ENCODE results near the gene COL13A1.

The COL13A1 gene

DNA sequence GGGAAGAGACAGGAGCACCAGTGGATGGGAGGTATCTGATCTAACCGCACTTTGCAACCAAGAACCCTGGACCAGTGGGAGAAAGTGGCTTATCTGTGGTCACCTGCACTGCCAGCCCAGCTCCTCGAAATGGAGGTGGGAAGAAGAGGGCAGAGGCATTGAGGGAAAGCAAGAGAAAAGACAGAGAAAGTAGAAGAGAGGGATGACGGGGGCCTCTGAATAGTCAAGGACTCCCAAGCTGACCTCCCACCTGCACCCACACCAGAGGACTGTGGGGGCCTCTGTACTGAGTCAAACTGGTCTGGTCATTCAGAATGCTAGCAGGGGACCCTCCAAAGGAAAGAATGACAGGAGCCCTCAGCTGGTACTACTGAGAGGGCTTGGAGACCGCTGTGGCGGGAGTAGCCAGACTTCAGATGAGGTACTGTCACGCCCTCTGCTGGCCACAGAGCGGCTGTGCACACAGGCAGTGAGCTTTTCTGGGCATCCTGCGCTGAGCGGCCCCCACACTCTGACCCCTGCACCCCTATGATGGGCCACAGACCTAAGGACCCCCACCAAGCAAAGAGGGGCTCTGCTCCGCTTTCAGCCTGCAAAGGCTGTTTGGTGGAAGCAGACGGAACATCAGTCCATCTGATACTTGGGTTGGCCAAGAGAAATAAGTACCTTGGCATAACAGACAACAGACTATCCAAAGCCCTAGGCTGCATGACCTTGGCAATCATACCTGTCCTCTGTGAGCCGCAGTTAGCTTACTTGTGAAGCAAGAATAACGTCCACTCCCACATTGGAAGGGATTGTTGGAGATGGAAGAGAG is 112.9 kb downstream of the COL13A1 start:
- peak; percentile 65 for DNase-seq

DNA sequence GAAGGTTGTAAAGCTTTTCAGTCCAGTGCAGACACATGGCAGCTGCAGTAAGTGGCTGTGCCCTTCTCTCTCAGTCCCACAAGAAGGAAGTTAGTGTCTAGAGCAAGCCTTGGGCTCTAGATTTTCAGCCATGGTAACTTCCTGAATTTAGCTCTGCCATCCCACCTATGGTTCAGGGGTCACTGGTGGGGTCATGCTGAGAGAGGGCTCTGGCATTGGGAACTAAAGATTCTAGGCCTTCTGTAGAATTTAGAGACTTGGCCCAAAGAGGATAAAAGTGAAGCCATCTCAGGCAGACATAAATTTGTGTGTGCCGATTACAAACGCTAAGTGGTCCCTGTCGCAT is 113.5 kb downstream of the COL13A1 start:
- DNase-seq, result no peak

DNA sequence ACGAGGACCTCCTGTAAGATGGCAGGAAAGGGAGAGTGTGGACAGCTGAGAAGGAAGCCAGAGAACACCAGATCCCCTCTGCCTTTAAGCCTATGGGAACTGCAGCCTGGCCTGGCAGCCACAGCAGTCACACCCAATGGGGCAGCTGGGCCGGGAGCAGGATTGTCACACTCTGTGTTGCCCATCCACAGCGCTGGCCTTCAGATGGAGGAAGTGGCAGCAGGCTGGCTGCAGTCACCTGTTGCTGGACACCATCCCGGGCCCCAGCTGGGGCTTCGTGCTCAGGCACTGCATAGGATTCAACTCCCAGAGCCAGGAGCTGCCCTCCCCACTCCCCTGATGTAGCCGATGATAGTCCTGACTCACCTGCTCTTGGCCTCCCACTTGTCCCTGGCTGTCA is 114.4 kb downstream of the COL13A1 start:
- no peak for DNase-seq

DNA sequence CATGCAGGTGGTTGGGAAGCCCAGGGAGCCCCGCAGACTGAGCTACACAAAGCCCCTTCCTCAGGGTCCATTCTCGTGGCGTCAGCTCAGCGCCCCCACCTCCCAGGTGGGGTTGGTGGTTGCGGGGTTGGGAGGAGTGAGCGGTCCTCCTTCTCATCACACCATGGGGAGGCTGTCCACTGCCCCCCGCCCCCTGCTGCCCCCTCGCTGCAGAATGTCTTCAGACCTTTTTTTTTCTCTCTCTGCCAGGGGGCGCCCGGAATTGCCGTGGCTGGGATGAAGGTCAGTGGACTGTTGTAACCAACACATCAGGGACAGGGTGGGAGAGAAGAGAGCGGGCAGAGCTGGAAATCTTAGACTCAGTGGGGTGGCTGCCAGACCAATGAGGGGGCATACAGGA is 116.3 kb downstream of the COL13A1 start:
- DNase-seq, result no peak

DNA sequence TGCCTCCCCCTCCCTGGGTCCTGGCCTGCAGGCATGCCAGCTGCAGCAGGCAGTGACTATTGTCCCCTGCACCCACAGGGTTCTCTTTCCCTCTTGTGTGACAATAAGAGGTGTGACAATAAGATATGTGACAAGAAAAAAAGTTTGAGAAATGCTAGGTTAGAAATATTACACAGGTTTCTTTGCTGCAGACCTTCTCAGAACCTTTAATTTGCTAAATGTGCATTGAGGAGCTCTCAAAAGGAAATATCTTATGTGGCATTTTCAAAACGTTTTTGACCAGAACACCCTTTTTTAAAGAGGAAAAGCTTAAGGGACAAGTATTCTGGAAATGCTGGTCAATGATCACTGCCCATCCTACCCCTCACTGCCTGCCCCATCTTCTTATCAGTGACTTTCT is 117.5 kb downstream of the COL13A1 start:
- DNase-seq, result no peak

DNA sequence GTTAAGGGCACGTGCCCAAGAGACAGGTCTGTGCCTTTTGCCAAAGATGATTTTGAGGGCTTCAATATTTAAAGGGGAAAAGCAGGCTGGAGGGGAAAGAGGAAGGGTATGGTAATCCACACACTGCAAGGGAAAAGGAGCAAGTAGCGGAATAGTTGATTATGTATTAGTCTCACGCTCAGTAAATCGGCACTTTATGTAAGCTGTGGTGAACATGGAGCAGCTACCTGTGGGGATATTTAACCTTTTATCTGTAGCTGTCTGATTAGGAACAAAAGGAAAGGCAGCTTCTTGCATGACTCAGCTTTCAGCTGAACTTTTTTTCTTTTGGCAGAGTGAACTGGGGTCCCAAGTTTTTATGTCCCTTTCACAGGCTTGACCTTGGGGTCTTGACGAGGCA is 123.4 kb downstream of the COL13A1 start:
- DNase-seq, result no peak

DNA sequence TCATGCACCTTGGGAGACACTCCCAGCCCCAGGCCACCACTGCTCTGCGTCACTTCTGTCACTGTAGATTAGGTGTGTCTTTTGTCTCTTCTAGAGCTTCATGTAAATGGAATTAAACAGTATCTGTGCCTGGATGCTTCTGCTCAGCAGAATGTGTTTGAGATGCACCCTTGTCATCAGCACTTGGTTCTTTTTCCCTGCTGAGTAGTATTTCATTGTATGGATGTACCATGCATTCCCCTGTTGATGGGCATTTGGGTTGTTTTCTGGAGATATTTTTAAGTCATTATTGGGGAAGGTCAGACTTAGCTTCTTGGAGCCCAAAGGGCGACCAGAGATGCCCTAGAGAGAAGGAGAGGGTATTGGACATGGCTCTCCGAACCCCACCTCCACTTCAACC is 126.6 kb downstream of the COL13A1 start:
- DNase-seq, result no peak

DNA sequence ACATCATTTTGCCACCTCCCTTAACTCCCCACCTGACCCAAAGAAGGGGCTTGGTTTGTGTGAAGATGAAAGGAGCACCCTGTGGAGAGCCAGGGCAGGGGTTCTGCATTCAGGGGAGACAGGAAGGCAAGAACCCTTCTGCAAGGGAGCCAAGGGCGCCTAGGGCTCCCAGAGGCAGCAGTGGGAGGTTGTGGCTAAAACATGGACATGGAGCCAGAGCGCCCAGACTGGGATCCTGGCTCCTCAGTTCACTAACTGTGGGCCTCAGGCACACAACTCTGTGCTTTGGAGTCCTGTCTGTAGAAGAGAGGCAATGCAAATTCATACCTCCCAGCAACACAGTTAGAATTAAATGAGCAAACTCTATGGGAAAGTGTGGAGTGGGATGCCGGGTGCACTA is 127.9 kb downstream of the COL13A1 start:
- DNase-seq, result no peak

DNA sequence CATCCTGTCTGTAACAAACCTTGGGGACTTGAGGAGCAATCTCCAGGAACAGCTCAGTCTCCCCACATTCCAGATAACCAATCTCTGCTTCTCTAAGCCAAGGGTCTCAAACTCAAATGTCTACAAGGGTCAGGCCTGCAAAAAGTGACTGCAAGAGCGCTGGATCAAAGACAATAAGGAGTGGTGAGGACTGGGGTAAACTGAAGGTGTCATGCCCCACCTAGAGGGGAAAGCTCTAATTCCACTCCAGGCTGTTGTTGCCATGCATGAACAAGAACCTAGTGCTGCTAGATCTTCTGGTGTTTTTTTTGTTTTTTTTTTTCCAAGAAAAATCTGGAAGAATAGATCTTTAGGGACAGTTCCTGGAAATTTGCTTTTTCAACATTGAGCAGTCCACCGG is 133.1 kb downstream of the COL13A1 start:
- DNase-seq, result no peak

DNA sequence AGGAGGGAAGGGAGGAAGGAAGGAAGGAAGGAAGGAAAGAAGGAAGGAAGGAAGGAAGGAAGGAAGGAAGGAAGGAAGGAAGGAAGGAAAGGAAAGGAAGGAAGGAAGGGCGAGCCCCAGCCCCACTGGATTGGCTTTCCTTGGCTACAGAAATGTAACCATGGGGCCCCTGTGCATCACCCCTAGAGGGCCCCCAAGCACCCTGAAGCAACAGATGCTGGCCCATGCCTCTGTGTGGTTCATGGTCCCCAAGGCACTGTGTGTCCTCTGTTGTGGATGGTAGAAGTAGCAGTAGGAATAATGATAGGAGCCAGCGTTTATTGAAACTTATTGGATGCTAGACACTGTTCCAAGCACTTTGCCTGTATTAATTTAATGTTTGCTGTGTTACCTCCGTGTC is 134.4 kb downstream of the COL13A1 start:
- peak; percentile 5 for DNase-seq

DNA sequence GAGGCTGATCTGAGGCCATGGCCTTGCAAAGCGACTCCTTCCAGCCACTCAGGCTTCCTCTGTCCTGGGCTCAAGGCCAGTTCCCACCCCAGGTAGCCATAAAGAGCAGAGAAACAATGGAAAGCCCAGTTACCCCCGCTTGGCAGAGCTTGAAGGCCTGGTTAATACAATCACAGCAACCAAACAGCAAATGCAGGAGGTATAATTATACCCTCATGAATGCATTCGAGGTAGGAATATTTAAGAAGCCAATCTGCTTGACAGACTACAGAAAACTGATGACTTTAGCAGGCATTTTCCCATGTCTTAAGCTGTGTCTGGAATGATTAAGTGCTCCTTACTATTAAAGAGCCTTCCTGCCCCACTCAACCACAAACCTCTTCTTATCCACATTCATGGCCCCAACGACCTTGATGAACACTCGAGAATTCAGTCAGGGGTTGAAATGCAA is 136.9 kb downstream of the COL13A1 start:
- no peak for DNase-seq

DNA sequence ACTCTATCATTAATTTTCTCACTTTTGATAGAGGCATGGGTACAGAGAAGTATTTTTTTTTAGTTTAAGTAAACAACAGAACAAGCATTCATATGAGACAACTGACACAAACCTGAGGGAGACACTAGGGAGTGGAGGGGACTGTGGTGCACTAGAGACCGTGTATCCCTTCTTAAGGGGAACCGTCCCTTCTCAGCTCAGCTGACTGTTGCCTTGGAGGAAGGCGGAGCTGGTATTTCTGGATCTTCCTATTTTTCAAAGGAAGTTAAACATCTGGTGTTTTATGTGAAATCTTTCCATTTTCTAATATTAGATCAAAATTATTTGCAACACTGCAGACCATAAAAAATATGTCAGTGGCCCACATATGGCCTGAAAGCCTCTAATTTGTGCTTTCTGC is 137.4 kb downstream of the COL13A1 start:
- no peak for DNase-seq

DNA sequence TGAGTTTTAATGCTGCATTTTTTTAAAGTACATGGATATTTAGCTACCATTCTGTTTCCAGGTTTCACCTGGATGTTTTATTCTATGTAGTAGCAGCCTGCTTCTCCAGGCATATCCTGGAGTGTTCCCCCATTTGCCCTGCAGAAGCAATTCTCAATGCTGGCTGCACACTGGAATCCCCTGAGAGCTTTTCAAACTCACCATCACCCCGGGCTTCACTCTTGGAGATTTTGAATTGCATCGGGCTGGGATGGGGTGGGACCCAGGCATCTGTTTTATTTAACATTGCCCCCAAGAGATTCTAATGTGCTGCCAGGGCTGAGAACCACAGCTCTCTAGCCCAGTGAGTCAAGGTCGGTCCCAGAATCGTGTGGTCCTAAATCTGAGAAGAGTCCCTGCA is 137.8 kb downstream of the COL13A1 start:
- no peak for DNase-seq

DNA sequence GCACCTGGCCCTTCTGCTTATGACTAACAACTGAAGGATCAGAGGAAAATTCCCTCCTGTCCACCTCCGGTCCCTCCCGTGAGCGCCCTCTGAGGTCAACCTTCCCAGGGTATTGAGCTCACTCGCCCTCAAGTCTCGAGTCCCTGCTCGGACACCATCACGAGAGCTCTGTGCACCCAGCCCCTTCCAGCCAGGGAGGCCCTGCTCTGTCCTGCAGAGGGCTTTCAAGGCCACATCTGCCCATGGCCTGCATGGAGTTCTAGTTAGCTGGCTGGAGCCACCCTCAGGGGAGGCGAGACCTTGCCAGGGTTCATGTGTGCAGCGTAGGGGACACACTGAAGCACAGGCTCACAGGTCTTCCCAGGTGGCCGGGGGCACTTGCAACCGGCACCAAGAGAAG is 140.0 kb downstream of the COL13A1 start:
- DNase-seq, result no peak

DNA sequence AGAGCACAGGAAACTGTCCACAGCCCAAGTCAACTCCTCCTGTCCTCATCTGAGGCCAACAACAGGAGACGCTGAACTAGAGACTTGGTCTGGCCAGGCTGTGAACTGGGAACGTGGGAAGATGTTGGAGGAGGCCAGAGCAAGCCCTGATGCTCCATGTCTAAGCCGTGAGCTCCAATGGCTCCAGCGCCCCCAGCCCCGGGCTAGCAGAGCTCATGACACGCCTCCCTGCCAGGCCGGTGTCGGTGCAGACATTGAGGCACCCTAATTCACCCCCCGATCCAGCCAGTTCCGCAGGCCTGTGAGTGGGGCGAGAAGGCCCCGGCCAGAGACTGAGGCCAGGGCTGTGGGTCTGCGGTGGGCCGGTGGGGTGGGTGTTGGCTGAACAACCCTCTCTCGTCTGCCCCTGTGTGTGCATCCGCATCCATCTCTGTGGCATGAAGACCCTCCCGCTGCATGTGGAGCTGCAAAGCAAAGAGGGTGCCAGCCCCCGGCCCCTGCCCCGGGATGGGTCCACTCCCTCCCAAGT is 141.7 kb downstream of the COL13A1 start:
- no peak for DNase-seq

DNA sequence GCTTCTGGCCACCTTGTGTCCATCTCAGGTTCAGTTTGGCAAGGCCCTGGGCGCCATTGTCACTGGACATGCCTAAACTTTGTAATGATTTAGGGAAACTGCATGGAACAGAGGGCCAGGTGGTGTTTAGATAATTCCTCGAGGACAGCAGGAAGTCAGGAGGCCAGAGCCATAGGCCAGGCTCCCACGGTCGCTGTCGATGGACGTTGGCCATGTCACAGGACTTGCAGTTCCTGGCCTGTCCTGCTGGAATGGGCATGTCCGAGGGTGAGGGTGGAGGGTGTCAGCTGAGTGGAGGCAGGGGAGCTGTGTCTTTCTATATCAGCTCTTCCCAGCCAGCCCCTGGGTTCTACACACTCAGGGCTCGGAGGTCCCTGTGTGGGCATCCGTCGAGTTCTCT is 143.1 kb downstream of the COL13A1 start:
- DNase-seq, result no peak

DNA sequence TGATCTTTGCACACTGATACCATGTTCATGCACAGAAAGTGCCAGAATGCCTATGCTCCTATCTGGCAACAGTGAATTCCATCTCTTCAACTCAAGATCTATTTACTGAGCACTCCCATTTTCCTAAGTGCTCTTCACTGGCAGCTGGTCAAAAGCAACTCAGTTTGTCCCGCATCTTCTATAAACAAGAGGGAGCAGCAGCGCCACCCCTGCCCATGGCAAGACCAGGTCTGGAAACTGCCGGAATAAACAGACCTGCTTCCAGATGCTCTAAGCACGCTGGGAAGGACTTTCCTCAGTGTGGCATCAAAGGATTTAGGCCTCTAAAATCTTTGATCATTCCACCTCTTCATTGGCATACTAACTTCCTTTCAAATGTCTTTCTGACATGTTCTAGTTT is 146.6 kb downstream of the COL13A1 start:
- no peak for DNase-seq

DNA sequence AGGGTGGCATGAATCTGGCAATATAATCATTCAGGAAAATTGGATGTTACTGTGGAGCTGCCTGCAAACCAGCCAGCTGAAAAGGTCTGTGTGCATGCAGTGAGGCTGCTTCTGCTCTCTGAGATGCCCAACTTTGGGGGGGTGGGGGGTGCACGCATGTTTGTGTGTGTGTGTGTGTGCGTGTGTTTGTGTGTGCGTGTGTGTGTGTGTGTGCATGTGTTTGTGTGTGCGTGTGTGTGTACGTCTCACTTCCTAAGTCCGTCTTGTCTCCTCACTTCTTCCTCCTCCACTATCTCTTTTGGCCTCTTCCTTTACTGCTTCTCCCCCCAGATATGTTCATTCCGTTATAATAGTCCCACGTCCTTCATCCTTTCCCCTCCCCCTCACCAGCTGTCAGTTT is 148.1 kb downstream of the COL13A1 start:
- no peak for DNase-seq

DNA sequence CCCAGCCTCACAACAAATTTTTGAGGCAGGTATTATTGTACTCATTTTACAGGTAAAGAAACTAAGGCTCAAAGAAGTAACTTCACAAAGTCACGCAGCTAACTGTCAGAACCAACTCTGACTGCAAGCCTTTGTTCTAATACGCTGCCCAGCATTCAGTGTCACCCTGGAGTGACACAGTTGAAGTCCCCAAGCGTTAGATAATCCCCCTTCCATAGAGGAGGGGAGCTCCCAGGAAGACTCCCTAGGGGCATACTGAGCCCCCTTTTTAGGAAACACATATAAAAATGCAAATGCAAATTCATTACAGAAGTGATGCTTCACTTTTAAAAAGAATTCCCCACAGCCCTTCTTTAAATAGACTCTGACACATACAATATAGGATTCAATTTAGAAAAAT is 150.0 kb downstream of the COL13A1 start:
- no peak for DNase-seq

DNA sequence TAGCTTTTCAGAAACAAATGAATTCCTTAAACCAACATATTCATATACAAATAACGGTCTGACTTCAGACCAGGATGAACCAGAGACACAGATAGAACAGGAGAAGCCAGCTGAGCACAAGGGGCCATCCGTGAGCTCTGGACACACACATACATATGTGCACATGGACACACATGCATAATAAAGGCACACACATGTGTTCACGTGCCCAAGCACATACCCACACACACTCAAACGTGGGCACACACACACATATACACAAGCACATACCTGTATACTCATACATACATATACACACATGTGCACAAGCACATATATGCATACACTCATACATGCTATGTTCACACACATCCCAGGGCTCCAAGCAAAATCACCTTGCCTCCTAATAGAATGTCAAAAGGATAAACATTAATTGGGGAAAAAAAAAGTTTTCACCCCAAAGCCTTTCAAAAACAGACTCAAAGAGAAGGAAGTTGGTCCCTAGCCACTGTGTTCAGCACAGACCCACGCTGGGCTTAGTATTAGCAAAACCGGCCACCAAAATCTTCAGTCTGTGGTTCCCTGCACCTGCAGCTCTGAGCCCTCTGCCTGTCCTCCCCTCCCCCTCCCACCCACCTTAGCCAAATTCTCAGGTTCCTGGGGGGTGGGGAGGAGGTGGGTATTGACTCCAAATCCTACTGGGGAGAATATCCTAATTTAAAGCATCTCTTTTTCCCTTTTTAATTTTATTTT is 150.5 kb downstream of the COL13A1 start:
- DNase-seq, result no peak

DNA sequence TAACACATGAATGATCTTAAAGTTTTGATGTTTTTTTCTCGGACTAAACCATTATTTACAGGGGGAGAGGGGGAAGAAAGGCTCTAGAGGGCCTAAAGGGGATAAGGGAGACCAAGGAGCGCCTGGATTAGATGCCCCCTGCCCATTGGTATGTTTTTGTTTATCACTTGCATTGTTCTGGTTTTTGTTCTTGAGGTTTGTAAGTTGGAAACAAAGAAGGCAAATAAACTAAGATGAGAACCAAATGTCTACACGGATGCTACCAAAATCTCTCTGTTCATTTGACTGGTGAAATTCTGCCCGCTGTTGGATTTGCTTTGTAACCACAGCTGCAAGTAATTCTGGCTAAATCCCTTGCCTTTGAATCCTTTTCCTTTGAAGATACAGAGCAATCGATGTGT is 151.1 kb downstream of the COL13A1 start:
- no peak for DNase-seq

DNA sequence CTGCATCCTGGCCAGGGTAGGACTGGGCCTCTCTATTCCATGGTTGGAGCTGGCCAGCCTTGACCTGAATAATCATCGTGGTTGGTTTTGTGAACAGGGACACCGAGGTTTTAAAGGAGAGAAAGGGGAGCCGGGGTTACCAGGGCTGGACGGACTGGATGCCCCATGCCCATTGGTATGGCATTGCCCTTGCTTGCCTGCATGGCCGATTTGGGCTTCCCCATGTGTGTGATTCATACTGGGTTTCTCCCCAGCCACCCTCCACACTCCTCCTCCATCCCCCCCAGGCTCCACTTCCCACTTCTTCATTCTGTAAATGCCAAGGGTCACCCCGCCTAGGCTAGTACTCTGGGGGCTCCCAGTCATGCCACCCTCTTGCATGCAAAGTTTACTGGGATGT is 152.1 kb downstream of the COL13A1 start:
- no peak for DNase-seq

DNA sequence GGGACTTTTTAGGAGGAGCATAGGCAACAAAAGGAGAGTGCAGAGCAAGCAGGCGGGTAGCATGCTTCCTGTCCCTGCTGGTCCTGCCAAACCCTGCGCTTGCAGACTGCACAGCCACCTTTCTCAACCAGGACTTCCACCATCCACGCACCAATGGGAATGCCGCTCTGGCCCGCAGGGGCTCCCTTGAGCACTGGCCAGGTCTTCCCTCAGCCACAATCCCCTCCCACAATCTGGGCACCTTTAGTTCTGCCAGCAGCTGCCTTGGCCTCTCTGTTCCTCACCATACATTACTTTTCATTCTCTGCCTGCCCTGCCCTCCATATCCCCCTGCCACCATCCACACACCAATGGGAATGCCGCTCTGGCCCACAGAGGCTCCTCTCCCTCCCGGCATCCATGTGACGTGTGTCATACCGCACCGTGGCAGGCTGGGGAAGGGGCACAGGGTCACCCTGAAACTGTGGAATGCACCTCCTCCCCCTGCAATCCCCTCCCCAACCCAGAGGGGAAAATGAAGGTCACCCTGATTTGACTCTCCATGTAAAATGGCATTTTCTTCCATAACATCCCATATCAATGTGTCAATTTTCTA is 153.6 kb downstream of the COL13A1 start:
- DNase-seq, result no peak

All from midbrain (tissue), 1 donor.